OCI-M1 (cell line): ENCODE data around the gene NEK11.
A peak's percentile ranks its signal among the peaks of the same experiment; 100 is the strongest.

Experiments
- DNase-seq: peaks from one replicate; lab custom pipeline; 2025; lab: John Stamatoyannopoulos, UW

The NEK11 gene, protein sequence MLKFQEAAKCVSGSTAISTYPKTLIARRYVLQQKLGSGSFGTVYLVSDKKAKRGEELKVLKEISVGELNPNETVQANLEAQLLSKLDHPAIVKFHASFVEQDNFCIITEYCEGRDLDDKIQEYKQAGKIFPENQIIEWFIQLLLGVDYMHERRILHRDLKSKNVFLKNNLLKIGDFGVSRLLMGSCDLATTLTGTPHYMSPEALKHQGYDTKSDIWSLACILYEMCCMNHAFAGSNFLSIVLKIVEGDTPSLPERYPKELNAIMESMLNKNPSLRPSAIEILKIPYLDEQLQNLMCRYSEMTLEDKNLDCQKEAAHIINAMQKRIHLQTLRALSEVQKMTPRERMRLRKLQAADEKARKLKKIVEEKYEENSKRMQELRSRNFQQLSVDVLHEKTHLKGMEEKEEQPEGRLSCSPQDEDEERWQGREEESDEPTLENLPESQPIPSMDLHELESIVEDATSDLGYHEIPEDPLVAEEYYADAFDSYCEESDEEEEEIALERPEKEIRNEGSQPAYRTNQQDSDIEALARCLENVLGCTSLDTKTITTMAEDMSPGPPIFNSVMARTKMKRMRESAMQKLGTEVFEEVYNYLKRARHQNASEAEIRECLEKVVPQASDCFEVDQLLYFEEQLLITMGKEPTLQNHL

GRCh38 chr3:131026321-131027151, at the start of gene NEK11, which contains the start of gene ASTE1:
Gene NEK11 (plus strand): TSS chr3:131026877. CDS start chr3:131029709, 2,832 bp downstream.
Gene ASTE1 (minus strand): TSS chr3:131026825. CDS start chr3:131025306, 1,519 bp downstream.
- DNase-seq: peak; percentile 88

- no peak for DNase-seq
Observed at GRCh38 chr3:130979117-130979516, 47.6 kb upstream of the NEK11 start.

DNA sequence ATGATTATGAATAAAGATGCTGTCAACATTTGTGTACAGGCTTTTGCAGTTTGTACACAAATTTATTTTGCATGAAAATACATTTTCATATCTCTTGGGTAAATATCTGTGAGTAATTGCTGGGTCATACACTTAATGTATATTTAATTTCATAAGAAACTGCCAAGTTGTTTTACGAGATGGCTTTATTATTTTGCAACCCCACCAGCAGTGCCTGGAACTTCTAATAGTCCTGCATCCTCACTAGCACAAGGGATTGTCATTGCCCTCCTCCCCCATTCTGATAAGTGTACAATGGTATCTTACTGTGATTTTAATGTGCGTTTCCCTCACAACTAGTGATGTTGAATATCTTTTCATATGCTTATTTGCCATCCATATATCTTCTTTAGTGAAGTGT, 45.2 kb upstream of the NEK11 start:
- no peak for DNase-seq

GRCh38 chr3:130990282-130990681, 36.4 kb upstream of the NEK11 start:
- DNase-seq: no peak

DNA sequence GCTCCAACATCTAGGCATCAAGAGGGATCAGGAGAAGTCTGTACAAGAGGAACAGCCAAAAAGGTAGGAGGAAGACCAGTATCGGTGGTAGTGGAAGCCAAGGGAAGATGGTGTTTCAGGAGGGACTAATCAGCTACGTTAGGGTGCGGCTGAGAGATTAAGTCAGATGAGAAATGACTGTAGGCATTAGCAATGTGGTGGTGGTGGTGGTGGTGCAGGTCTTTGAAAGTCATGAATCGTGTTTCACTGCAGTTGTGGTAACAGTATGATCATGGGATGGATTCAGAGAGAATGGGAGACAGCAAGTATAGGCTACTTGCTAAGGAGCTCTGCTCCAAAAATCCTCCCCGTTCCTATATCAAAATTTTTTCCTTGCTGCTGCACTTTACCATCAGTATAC, 35.6 kb upstream of the NEK11 start:
- DNase-seq: no peak

- no peak for DNase-seq
Observed at GRCh38 chr3:130992344-130992743, 34.3 kb upstream of the NEK11 start.

GRCh38 chr3:130997289-130997688, 29.4 kb upstream of the NEK11 start:
- peak; percentile 61 for DNase-seq

GRCh38 chr3:131001071-131001470, 25.6 kb upstream of the NEK11 start:
- no peak for DNase-seq

- DNase-seq: no peak
Observed at GRCh38 chr3:131004603-131005002, 22.1 kb upstream of the NEK11 start.

DNA sequence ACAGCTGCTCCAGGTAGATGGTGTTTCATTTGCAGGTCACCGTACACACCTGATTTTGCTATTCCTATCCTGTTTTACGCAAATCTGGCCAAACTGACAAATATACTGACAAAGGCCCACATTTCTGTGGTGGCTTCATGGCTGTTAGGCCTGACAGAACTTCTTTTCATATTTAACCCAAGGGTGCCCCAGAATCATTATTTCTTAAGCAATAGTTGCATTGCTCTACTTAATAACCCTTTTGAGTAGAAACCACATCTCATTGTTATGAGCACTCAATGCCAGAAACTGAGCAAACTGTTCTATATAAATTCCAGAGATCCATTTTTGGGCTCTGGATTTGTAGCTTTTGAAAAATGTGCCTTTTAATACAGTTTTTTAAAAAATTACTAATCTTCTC, 19.4 kb upstream of the NEK11 start:
- no peak for DNase-seq

DNA sequence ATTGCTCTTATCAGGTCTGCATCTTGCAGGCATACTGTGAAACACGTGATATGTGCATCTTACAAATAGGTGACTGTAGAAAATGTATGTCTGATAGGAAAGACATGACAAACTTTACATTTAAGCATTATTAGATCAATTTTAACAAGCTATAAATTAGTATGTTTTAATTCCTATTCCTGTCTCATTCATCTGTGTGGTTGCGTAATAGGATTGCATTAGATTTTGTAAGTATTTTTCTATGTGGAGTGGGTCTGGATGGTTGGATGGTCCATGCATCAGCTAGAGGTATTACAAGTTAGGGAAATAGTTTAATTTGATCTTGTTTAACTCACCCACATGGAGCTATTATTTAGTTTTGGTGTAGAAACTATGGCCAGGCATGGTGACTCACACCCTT, 18.9 kb upstream of the NEK11 start:
- no peak for DNase-seq

GRCh38 chr3:131008326-131008725, 18.4 kb upstream of the NEK11 start:
- no peak for DNase-seq

DNA sequence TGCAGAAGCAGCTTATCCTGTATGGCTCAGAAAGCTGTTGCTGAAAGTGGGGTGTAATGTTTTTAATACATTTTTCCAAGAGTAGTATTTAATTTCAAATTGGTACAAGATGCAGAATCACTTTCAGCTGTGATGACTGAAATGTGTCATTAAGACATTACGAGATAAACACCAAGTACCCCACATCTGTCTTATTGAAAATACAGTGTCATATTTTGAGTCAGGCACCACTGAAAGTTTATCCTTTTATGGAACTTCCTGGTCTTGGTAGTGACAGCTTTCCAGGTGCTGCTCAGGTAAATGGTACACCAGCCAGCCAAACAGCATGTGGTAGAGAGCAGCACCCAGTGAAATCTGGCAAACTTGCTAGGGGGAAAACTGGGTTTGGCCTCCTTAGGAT, 17.0 kb upstream of the NEK11 start:
- no peak for DNase-seq

DNA sequence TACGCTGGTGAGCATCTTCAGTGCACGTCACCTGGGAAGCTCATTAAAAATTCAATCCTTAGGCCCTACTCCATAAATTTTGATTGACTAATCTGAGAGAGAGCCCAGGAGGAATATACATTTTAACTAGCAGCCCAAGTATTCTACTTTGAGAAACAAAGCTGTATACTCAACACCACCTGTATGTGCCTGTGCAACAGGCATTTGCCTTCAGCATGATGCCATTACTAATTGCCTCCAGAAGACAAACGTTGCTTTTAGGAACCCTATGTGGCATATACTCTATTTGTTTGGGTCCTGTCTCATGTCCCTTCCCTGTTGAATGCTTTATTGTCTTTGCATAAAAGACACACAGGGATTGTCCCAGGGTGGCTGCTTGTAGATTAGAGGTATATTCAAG, 7.7 kb upstream of the NEK11 start:
- DNase-seq: no peak

GRCh38 chr3:131020122-131020693, 6.5 kb upstream of the NEK11 start:
- DNase-seq: peak; percentile 94

GRCh38 chr3:131025539-131025938, 1.1 kb upstream of the NEK11 start:
- no peak for DNase-seq

- DNase-seq: no peak
Observed at GRCh38 chr3:131028844-131029243, 2.2 kb downstream of the NEK11 start.

DNA sequence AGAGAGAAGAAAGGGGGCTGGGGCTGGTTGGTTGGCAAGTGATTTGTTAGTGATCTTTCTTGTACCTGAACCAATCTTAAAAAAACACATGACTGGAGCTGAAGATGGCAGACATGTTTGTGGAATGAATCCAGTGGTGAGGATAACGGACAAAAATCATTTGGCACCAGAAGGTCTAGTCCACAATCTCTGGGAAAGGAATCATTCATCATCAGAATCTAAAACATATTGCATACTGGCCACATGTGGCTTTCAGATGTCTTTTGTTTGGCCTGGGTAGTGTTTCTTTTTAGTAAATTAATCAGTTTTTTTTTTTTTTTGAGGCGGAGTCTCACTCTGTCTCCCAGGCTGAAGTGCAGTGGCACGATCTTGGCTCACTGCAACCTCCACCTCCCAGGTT, 5.0 kb downstream of the NEK11 start:
- DNase-seq: no peak

DNA sequence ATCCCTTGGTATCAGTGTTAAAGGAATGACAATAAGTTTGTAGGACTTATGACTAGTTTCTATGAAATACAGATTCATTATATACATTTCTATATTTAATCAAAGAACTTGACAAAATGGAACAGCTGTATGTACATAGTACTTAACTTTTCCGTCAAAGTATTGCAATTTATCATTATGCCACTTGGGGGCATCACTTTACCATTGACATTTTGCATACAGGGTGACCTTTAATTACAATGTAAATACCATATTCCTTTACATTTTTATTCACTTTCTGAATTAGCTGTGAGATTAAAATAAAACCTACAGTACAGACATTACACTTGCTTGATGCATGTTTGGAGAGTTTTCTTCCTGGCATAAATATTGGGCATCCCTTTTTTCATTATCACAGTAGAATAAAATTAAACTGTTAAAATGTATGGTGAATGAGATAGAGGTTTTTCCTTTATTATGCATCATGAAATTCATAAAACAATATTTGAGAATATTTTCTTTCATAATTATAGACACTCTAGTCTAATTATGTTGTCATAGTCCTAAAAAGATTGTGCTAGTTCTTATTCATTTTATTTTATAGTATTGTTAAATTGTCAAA, 6.9 kb downstream of the NEK11 start:
- DNase-seq: peak; percentile 82

- DNase-seq: no peak
Observed at GRCh38 chr3:131036200-131036816, 9.6 kb downstream of the NEK11 start.

DNA sequence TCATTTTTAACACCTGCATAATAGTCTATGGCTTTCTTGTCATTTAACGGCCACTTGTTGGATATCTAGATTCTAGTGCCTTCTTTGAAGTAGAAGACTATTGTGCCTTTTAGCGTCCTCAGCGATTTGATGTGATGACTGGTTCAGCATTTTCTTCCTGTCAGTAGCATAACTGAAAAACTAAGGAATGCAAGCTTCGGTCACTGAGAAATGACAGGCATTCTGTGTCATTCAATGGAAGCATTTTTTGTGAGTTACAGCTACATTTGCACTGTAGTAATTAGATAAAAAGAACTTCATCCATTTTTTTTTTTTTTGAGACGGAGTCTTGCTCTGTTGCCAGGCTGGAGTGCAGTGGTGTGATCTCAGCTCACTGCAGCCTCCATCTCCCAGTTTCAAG, 10.3 kb downstream of the NEK11 start:
- no peak for DNase-seq
